Stimulated activated CD8-positive, alpha-beta memory T cell treated with anti-CD3 and anti-CD28 coated beads, Interleukin-15, amount 100 ng/mL, for 1 hour (primary cell): Measurements from ENCODE around the gene ATG9B.
A peak's percentile ranks its signal among the peaks of the same experiment; 100 is the strongest.

Experiments
- DNase-seq: peaks from one replicate; pipeline ENCODE4 v3.0.0-alpha.2; 2020; ENCODE audit warnings: low read depth

ATG9B gene

GRCh38 chr7:150999001-150999400, 25.3 kb downstream of the ATG9B start:
- no peak for DNase-seq

- DNase-seq: no peak
Observed at GRCh38 chr7:150998341-150998740, 26.0 kb downstream of the ATG9B start.

- DNase-seq: no peak
Observed at GRCh38 chr7:150997817-150998216, 26.5 kb downstream of the ATG9B start.

GRCh38 chr7:150997075-150997511, 27.2 kb downstream of the ATG9B start:
- no peak for DNase-seq

GRCh38 chr7:150996376-150997074, 27.8 kb downstream of the ATG9B start:
- no peak for DNase-seq

GRCh38 chr7:150994838-150995510, 29.3 kb downstream of the ATG9B start:
- DNase-seq: no peak

GRCh38 chr7:150994141-150994837, 30.0 kb downstream of the ATG9B start:
- DNase-seq: no peak

- no peak for DNase-seq
Observed at GRCh38 chr7:150993511-150993910, 30.8 kb downstream of the ATG9B start.

- DNase-seq: no peak
Observed at GRCh38 chr7:150992833-150993302, 31.4 kb downstream of the ATG9B start.

- DNase-seq: no peak
Observed at GRCh38 chr7:150992051-150992640, 32.1 kb downstream of the ATG9B start.

GRCh38 chr7:150990416-150991186, 33.7 kb downstream of the ATG9B start, which contains the start of gene NOS3:
Gene NOS3 (plus strand): TSS chr7:150991017. CDS start chr7:150993804, 2,787 bp downstream.
- no peak for DNase-seq

GRCh38 chr7:150989456-150989855, 34.8 kb downstream of the ATG9B start:
- no peak for DNase-seq

- peak; percentile 49 for DNase-seq
Observed at GRCh38 chr7:150988230-150989226, 35.8 kb downstream of the ATG9B start.

GRCh38 chr7:150986556-150986955, 37.7 kb downstream of the ATG9B start:
- no peak for DNase-seq

GRCh38 chr7:150986099-150986512, 38.2 kb downstream of the ATG9B start:
- DNase-seq: no peak

- no peak for DNase-seq
Observed at GRCh38 chr7:150983893-150984368, 40.4 kb downstream of the ATG9B start.

- DNase-seq: no peak
Observed at GRCh38 chr7:150982351-150982750, 41.9 kb downstream of the ATG9B start.

GRCh38 chr7:150981644-150982043, 42.6 kb downstream of the ATG9B start:
- DNase-seq: no peak

- DNase-seq: no peak
Observed at GRCh38 chr7:150980663-150981062, 43.6 kb downstream of the ATG9B start.

- DNase-seq: no peak
Observed at GRCh38 chr7:150979713-150980390, 44.4 kb downstream of the ATG9B start.
